ENCODE results near the gene DUSP15.

GRCh38 chr20:31916708-31917107 is 46.4 kb upstream of the DUSP15 start:
- TF ChIP-seq GATA2 (CRISPR knock-in tag; IDR thresholded peaks at IDR 0.05) (no peak), FOS (IDR thresholded peaks at IDR 0.05; ENCODE audit: extremely low read depth, insufficient read length) (no peak), FOSL1 (tag; conservative IDR thresholded peaks at IDR 0.05) (no peak), ZNF274 (IDR thresholded peaks at IDR 0.05; ENCODE audit: borderline replicate concordance, low read depth, low read length) (no peak), EZH2 (IDR thresholded peaks at IDR 0.05; ENCODE audit: borderline replicate concordance, low read depth, low read length) (no peak), CBX3 (IDR thresholded peaks at IDR 0.05; ENCODE audit: borderline replicate concordance in 1 of 2, low read length in 2 of 2) (no peak), ZNF512 (tag; IDR thresholded peaks at IDR 0.05) (no peak)
- TF ChIP-seq, protein P1, sequence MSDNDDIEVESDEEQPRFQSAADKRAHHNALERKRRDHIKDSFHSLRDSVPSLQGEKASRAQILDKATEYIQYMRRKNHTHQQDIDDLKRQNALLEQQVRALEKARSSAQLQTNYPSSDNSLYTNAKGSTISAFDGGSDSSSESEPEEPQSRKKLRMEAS (CRISPR knock-in tag; IDR thresholded peaks at IDR 0.05): no peak
- TF ChIP-seq, protein P2, sequence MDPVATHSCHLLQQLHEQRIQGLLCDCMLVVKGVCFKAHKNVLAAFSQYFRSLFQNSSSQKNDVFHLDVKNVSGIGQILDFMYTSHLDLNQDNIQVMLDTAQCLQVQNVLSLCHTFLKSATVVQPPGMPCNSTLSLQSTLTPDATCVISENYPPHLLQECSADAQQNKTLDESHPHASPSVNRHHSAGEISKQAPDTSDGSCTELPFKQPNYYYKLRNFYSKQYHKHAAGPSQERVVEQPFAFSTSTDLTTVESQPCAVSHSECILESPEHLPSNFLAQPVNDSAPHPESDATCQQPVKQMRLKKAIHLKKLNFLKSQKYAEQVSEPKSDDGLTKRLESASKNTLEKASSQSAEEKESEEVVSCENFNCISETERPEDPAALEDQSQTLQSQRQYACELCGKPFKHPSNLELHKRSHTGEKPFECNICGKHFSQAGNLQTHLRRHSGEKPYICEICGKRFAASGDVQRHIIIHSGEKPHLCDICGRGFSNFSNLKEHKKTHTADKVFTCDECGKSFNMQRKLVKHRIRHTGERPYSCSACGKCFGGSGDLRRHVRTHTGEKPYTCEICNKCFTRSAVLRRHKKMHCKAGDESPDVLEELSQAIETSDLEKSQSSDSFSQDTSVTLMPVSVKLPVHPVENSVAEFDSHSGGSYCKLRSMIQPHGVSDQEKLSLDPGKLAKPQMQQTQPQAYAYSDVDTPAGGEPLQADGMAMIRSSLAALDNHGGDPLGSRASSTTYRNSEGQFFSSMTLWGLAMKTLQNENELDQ (CRISPR knock-in tag; IDR thresholded peaks at IDR 0.05; ENCODE audit: borderline replicate concordance): no peak
